ENCODE results near the gene CD40LG.

DNA sequence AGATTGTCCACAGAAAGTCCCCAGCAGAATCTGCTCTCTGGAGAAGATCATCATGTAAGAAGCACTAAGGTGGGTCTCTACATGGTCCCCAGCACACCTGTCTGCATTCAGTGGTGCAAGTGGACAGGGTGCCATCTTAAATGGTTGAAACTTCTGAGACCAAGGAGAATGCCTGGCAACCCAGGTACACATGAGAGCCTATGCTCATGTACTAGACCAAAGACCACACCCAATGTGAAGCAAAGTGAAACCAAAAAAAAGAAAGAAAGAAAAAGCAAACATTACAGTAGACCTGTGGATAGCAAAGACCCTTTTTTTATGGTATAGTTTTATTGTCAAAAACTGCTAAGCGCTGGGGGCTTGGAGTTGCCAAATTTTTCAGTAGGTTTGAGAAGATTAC, 15.0 kb downstream of the CD40LG start:
- TF ChIP-seq EZH2 (IDR thresholded peaks at IDR 0.05; ENCODE audit: borderline replicate concordance, insufficient read depth, low read depth, low read length, poor library complexity, severe bottlenecking) = no peak
- TF ChIP-seq, protein P1, sequence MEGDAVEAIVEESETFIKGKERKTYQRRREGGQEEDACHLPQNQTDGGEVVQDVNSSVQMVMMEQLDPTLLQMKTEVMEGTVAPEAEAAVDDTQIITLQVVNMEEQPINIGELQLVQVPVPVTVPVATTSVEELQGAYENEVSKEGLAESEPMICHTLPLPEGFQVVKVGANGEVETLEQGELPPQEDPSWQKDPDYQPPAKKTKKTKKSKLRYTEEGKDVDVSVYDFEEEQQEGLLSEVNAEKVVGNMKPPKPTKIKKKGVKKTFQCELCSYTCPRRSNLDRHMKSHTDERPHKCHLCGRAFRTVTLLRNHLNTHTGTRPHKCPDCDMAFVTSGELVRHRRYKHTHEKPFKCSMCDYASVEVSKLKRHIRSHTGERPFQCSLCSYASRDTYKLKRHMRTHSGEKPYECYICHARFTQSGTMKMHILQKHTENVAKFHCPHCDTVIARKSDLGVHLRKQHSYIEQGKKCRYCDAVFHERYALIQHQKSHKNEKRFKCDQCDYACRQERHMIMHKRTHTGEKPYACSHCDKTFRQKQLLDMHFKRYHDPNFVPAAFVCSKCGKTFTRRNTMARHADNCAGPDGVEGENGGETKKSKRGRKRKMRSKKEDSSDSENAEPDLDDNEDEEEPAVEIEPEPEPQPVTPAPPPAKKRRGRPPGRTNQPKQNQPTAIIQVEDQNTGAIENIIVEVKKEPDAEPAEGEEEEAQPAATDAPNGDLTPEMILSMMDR (IDR thresholded peaks at IDR 0.05) = no peak
